Natural killer cell (primary cell): Measurements from ENCODE around the gene RAI14. TPM values are rescaled to one million over a fixed set of nuclear protein-coding genes. Genes with fewer than 3 reads are reported as not detected.
A peak's percentile ranks its signal among the peaks of the same experiment; 100 is the strongest.

Experiments
- ATAC-seq, 3 donors: fragments of 150-1000 bp in 2 of 3; fragments of 200-7000 bp in 1 of 3; cut with Tn5 transposase; 1 replicate in 1 of 3; 2 replicates in 2 of 3; pipeline ENCODE4 v1.10.0; 2021; ENCODE audit warnings: mild to moderate bottlenecking in 2 of 3, moderate library complexity in 2 of 3
- DNase-seq, 2 donors: peaks; one replicate each; pipeline versions ENCODE4 v3.0.0 to v3.0.0-alpha.2; 2013 to 2021; ENCODE audit warnings: mixed read lengths in 1 of 2
- H3K27ac ChIP-seq: one replicate; pipeline ENCODE4 v1.5.1; 2013; ENCODE audit warnings: mild to moderate bottlenecking, low read length
- H3K27me3 ChIP-seq: one replicate; pipeline ENCODE4 v1.6.1; 2013; ENCODE audit warnings: low read length; ENCODE audit not compliant: control insufficient read depth, insufficient read depth
- H3K36me3 ChIP-seq: one replicate; pipeline ENCODE4 v1.6.1; 2013; ENCODE audit warnings: low read length; ENCODE audit not compliant: control insufficient read depth, insufficient read depth
- H3K4me1 ChIP-seq: one replicate; pipeline ENCODE4 v1.6.1; 2013; ENCODE audit warnings: low read length; ENCODE audit not compliant: control insufficient read depth, insufficient read depth
- H3K4me3 ChIP-seq: one replicate; pipeline ENCODE4 v1.5.1; 2013; ENCODE audit warnings: low read length
- H3K9me3 ChIP-seq: one replicate; pipeline ENCODE4 v1.6.1; 2013; ENCODE audit warnings: low read length; ENCODE audit not compliant: control insufficient read depth, insufficient read depth
- H3K27ac Mint-ChIP-seq, 2 donors: one replicate each; pipeline ENCODE4 v1.8.0; 2022; ENCODE audit warnings: mild to moderate bottlenecking in 2 of 2, mixed read lengths in 2 of 2, moderate library complexity in 1 of 2
- H3K27me3 Mint-ChIP-seq, 2 donors: one replicate each; pipeline ENCODE4 v1.8.0; 2022; ENCODE audit warnings: low read depth in 2 of 2, mixed read lengths in 2 of 2
- H3K36me3 Mint-ChIP-seq: one replicate; pipeline ENCODE4 v1.8.0; 2022; ENCODE audit warnings: mixed read lengths
- H3K4me1 Mint-ChIP-seq, 2 donors: one replicate each; pipeline ENCODE4 v1.8.0; 2022; ENCODE audit warnings: mixed read lengths in 2 of 2
- H3K4me3 Mint-ChIP-seq: one replicate; pipeline ENCODE4 v1.8.0; 2022; ENCODE audit warnings: mild to moderate bottlenecking, moderate library complexity, mixed read lengths
- H3K9me3 Mint-ChIP-seq, 2 donors: one replicate each; pipeline ENCODE4 v1.8.0; 2022; ENCODE audit warnings: mixed read lengths in 2 of 2
- CTCF ChIP-seq: fragments of 200-600 bp; IDR thresholded peaks from one replicate; pipeline ENCODE4 v1.8.0; 2022; ENCODE audit warnings: antibody characterized with exemption
- WGBS: methylation state at CpG from one replicate; pipeline ENCODE4 v1.1.7; 2013; ENCODE audit warnings: missing lambda C conversion rate; ENCODE audit not compliant: insufficient coverage; 5-methylcytosine and 5-hydroxymethylcytosine counted together
- intact Hi-C: fragments of 100-400 bp; cut with micrococcal nuclease; formaldehyde crosslinking; loops from one replicate; pipeline ENCODE4 v1.14.2; 2022
- total RNA-seq, 4 donors: library from RNA; stranded (reverse); fragments of 120-200 nt in 1 of 4; gene quantifications; one replicate each; pipeline versions ENCODE4 v1.2.3 to v1.2.4, GENCODE V29; 2013 to 2022

Gene RAI14
- total RNA-seq, 3 donors from 2014 or later (not counting 1 experiment from before 2014, with no cell fraction given): 0.40 to 2.9 (median 2.8) TPM

DNA sequence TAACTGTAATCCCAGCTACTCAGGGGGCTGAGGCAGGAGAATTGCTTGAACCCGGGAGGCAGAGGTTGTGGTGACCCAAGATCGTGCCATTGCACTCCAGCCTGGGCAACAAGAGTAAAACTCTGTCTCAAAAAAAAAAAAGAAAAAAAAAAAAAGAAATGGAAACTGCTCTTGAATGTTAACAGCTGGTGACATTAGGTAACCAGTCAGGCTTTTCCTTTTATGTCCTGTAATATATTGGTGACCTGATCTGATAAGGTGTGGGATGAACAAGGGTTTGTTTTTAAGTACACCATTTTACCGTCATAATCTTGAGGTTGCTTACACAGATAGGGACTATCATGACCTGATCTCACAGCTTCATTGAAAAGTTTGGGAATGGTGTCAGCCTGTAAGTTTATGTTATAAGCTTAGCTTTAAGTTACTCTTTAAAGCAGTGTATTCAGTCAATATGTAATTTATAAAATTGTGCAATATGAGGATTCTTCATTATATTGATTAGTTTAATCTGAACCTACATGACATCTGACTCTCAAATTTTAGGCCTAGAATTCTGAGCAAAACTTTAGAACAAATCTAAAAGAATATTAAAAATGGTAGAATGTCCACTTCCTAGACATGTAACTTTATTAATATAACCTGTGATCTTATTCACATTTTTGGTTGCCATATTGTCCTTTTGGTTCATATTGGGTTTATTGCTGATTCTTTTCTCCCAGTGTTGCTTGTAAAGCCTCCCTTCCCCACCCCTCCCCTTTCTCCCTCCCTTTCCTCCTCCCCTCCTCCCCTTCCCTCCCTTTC, 41.4 kb downstream of the RAI14 start:
- no peak overlapping the region for H3K4me3 ChIP-seq
- 95% methylated on average over 3 of the region's 3 CpGs for WGBS
- Mint-ChIP-seq H3K27ac (no peak overlapping the region), H3K9me3 (no peaks in the 10 kb centered on the region), H3K4me1 (peaks cover 6 to 10% of the 10 kb centered on the region in 2 donors), H3K27me3 (no peaks in the 10 kb centered on the region), H3K36me3 (no peaks in the 10 kb centered on the region), H3K4me3 (no peak overlapping the region)
- intact Hi-C loops: loop anchor here (1.0 to 5.0 kb wide), 2 partner anchors 42 to 200 kb away; no protein-coding TSS in a partner anchor
- H3K27me3 ChIP-seq: no peaks in the 10 kb centered on the region
- H3K4me1 ChIP-seq: peaks cover 2% of the 10 kb centered on the region
- TF ChIP-seq CTCF: no peak
- H3K27ac ChIP-seq: no peak overlapping the region
- H3K36me3 ChIP-seq: no peaks in the 10 kb centered on the region
- DNase-seq (no peak), ATAC-seq (no peak)
- no peaks in the 10 kb centered on the region for H3K9me3 ChIP-seq

DNA sequence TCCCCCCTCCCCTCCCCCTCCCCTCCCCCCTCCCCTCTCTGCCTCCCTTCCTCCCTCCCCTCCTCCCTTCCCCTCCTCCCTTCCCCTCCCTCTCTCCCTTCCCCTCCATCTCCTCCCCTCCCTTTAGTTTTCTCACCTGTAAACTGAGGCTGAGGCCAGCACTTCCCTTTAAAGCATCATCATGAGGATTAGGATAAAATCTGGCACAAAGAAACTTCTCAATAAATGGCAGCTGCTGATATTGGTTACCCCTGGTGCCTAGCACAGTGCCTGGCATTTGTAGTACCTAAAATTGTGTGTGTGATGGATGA, 41.9 kb downstream of the RAI14 start:
- Mint-ChIP-seq H3K36me3 (no peaks in the 10 kb centered on the region), H3K27ac (peak overlapping the region in 1 of 2 donors; percentile 15), H3K27me3 (no peaks in the 10 kb centered on the region), H3K9me3 (no peaks in the 10 kb centered on the region), H3K4me1 (peaks cover 6 to 10% of the 10 kb centered on the region in 2 donors), H3K4me3 (no peak overlapping the region)
- no peak overlapping the region for H3K27ac ChIP-seq
- ATAC-seq: no peak
- no peaks in the 10 kb centered on the region for H3K9me3 ChIP-seq
- no peaks in the 10 kb centered on the region for H3K27me3 ChIP-seq
- TF ChIP-seq CTCF: no peak
- intact Hi-C loops: loop anchor here (5.0 kb wide), 1 partner anchor 201 kb away; no protein-coding TSS in a partner anchor
- H3K4me3 ChIP-seq: no peak overlapping the region
- H3K36me3 ChIP-seq: no peaks in the 10 kb centered on the region
- no peak for DNase-seq
- peaks cover 2% of the 10 kb centered on the region for H3K4me1 ChIP-seq

GRCh38 chr5:34698754-34699153, 42.6 kb downstream of the RAI14 start:
- no peak for ATAC-seq
- WGBS: 96% methylated on average over 6 of the region's 6 CpGs
- Histone ChIP-seq H3K4me3 (no peak overlapping the region), H3K36me3 (no peaks in the 10 kb centered on the region), H3K4me1 (peaks cover 2% of the 10 kb centered on the region), H3K9me3 (no peaks in the 10 kb centered on the region), H3K27ac (no peak overlapping the region), H3K27me3 (no peaks in the 10 kb centered on the region)
- TF ChIP-seq CTCF: no peak
- H3K4me3 Mint-ChIP-seq: no peak overlapping the region
- intact Hi-C loops: loop anchor here (5.0 kb wide), 1 partner anchor 201 kb away; no protein-coding TSS in a partner anchor
- peak overlapping the region in 1 of 2 donors; percentile 15 for H3K27ac Mint-ChIP-seq
- no peaks in the 10 kb centered on the region for H3K36me3 Mint-ChIP-seq
- H3K4me1 Mint-ChIP-seq: peaks cover 6 to 10% of the 10 kb centered on the region in 2 donors
- no peaks in the 10 kb centered on the region for H3K9me3 Mint-ChIP-seq
- H3K27me3 Mint-ChIP-seq: no peaks in the 10 kb centered on the region
- DNase-seq: no peak
